ENCODE results near the gene MUC15. TPM values are rescaled to one million over a fixed set of nuclear protein-coding genes. Genes with fewer than 3 reads are reported as not detected.

The MUC15 gene
- total RNA-seq, 1 experiment from 2014 or later = 0.32 TPM

DNA sequence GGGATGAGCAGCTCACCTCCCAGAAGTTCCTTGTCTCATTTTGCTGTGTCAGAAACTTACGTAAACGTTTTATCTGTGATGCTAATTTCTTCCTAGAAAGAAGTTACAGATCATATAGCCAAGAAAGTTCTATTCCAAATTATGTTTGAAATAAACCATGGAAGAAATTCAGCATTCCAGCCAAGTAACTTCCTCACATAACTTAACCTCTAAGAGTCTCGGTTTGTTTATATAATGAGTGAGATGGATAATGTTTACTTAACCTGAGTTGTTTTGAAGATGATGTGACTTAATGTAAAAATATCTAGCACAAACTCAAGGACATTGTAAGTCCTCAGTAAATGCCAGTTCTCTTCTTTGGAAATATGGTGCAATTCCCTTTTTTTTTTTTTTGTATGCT, 8.9 kb upstream of the MUC15 start:
- DNase-seq (ENCODE audit: low read depth, low spot score) = no peak
- in situ Hi-C loops (cut with HindIII; ENCODE audit: low pct_unique_long_range_greater_than_20kb, low sequenced_read_pairs) = no loop called here

DNA sequence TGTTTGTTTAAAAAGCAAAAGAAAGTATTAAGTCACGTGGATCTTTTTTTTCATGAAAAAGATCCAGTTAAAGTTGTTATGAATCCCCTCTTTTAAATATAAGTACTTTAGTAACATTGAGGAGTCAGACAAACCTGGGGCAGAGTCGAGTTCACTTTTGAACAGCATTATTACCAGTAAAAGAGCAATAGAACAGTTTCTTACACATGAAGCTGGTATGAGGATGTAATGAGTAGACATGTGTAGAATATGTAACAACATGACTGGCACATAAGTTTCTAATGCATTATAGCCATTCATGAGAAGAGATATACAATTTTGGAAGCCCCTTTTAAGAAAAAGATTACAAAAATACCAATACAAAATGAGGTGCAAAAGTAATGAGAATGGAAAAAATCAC, 7.6 kb upstream of the MUC15 start:
- no peak for DNase-seq (ENCODE audit: low read depth, low spot score)
- in situ Hi-C loops (cut with HindIII; ENCODE audit: low pct_unique_long_range_greater_than_20kb, low sequenced_read_pairs) = no loop called here

DNA sequence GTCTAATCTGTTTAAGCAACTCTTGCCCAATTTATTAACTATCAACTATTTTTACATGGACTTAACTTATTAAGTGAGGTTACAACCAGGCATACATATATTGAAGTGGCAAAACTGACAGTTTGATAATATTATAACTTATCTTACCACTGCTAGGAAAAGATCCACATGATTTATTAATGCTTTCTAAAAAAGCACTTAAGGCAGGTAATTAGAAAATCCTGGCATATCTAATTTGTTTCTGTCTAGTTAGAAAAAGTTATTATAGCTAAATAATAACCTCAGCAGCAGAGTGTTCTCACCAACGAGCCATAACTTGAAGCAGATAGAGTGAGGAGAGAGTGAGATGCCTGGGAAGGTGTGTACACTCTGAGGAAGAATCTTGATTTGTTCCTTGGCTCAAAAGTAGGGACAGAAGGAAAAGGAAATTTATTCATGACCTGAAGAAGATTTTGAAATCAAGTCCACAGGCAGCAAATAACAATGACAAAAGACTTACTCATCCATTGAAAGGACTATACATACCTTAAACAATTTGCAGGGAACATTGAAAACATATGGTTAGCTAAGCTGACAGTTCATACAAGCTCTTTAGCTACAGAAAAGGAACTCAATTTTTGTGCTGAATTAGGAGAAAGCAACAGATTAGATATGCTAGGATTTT, 7.1 kb upstream of the MUC15 start:
- in situ Hi-C loops (cut with HindIII; ENCODE audit: low pct_unique_long_range_greater_than_20kb, low sequenced_read_pairs) = no loop called here
- DNase-seq (ENCODE audit: low read depth, low spot score) = no peak

DNA sequence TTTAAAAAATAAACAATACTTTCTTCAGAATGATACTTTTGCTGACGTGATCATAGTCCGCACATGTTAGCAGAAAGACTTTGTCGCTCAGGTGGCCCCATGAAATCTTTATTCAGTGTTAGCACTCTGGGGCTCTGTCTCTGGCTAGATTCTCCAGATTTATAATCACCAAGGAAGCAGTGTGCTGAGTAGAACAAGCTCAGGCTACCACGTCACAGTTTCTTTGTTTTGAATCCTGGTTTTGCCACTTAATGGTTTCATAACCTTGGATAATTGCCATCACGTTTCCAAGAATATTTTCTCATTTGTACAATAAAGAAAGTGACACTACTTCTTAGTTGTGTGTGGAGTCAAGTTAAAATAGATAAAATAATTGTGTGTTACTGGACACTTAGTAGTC, 3.9 kb upstream of the MUC15 start:
- DNase-seq (ENCODE audit: low read depth, low spot score) = no peak
- in situ Hi-C loops (cut with HindIII; ENCODE audit: low pct_unique_long_range_greater_than_20kb, low sequenced_read_pairs) = no loop called here

DNA sequence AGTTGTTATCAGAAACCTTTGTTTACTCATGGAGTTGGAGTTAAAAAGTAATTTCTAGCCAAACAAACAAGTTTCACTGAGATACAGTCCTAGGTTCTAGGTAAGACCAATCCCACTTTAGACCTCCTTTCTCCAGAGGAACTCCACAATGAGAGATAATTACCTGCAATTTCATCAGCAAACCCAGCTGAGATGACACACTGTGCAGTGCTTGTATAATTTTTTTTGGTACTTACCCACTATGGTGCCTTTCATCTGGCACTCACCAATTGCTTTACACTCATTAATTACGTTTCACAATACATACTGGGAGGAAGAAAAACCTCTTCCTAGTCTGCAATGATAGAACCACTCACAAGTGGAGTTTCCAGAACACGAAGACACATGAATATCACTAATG, 1.8 kb upstream of the MUC15 start:
- in situ Hi-C loops (cut with HindIII; ENCODE audit: low pct_unique_long_range_greater_than_20kb, low sequenced_read_pairs) = no loop called here
- DNase-seq (ENCODE audit: low read depth, low spot score) = no peak

DNA sequence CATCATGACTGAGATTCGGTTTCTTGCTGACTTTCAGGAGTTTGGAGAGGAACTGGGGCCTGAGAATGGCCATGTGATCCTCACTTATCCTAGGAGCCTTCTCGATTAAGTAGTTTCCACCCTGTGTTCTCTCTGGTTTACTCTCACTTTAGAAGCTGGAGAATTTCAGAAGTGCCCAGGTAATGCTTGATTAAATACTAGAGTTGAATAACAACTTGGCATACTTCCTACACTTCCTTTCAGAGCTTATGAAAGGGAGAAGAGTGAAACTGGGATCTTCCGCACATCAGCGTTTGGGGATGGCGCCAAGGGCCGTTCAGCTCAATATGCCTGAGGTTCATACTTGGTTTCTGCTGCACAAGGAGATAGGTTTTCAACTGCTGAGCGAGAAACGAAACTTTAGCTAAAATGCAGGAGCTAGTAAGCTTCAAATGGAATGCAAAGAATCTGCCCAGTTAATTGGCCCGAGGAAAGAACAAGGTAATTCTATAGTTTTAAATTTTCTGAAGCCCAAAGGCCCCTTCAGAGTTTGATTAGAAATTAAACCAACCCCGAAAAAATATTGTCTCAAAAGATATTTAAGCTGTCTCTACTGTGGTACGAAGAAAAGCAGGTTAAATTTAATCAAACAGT, 823 bp upstream of the MUC15 start:
- in situ Hi-C loops (cut with HindIII; ENCODE audit: low pct_unique_long_range_greater_than_20kb, low sequenced_read_pairs) = no loop called here
- DNase-seq (ENCODE audit: low read depth, low spot score) = no peak

DNA sequence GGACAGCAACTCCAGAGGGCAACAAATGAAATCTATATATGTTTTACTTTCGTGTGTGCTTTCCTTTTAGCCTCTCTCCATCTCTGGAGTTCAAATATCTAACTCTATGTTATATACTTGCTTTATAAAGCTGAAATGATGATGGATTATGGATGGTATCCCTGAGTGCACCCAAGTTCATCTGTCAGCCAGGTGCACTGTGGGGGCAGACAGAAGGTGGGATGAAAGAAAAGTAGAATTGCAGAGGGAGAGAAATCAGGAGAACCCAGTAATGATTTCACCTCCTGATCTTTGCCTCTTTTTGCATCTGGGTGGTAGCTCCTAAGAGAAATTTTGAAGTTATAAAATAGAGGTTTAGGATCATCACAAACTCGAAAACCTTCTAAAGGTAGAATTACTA, 2.4 kb downstream of the MUC15 start:
- in situ Hi-C loops (cut with HindIII; ENCODE audit: low pct_unique_long_range_greater_than_20kb, low sequenced_read_pairs) = no loop called here
- DNase-seq (ENCODE audit: low read depth, low spot score) = no peak

DNA sequence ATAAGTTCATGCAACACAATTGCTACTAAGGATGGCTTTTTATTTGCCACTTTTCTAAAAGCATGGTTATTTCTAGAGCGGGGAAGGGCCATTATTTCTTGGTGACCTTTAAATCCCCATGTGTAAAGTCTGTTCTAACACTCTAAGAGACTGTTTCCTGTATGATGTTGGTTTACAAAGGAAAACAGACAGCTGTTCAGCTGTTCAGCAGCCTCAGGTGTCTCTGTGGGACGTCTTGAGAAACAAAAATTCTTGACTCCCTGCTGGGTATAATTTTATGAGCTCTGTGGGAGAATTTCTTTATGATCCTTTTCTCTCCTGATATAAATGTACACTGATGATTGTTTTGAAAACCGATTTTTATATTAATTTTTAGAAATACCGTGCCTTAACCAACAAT, 13.9 kb downstream of the MUC15 start:
- in situ Hi-C loops (cut with HindIII; ENCODE audit: low pct_unique_long_range_greater_than_20kb, low sequenced_read_pairs) = no loop called here

DNA sequence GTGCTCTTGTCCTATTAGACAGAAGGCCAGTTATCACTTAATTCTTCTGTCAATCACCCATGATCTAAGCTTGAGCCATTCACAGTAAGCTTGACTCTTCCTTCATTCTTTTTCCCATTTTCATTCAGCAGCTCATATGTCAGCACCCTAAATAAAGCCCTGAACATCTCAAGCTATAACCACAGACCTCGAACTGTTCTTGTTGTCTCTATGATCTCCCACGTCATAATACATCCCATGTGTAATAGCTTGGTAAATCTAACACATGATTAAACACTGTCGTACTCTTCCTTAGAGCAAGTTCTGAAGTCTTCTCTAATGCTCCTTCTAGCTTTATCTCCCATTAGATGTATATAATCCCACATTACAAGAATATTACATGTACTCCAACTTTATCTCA, 14.4 kb downstream of the MUC15 start:
- in situ Hi-C loops (cut with HindIII; ENCODE audit: low pct_unique_long_range_greater_than_20kb, low sequenced_read_pairs) = no loop called here
- DNase-seq (ENCODE audit: low read depth, low spot score) = peak; percentile 47

More for the DNA sequence above, 13.9 kb downstream of the MUC15 start:
- DNase-seq (ENCODE audit: low read depth, low spot score) = peak; percentile 36

DNA sequence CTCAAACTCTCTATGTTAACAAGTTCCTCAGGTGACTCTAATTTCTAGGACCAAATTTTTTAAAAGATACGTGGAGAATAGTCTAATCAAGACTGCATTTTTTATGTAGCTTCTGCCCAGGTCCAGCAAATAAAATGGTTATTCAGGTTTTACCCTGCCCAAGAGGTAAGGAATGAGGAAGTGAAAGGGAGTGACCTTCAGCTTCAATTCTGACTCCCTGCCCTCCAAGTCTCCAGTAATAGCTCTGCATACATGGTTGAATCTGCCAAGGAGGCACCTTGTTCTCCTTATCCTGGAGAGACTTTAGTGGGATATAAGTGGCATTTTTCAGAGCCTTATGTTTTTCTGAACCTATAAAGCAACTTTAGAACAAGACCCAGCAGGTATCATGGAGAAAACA, 15.5 kb downstream of the MUC15 start:
- DNase-seq (ENCODE audit: low read depth, low spot score) = no peak
- in situ Hi-C loops (cut with HindIII; ENCODE audit: low pct_unique_long_range_greater_than_20kb, low sequenced_read_pairs) = no loop called here

DNA sequence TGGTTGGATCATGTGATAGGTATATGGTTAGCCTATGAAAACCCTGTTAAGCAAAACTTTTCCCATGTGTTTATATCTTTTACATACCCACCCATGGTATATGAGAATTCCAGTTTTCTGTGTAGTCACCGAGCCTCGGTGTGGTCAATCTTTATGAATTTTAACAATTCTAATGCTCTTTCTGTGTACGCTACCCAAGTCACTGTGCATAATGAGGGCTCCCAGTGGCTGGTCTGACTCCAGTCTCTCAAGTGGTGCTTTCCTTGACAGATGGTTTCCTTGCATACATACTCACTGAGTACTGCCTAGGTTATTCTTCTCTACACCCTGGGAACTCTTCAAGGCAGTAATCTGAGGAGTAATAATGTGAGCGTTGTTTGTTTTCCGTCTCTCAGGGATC, 17.6 kb downstream of the MUC15 start:
- in situ Hi-C loops (cut with HindIII; ENCODE audit: low pct_unique_long_range_greater_than_20kb, low sequenced_read_pairs) = no loop called here
- no peak for DNase-seq (ENCODE audit: low read depth, low spot score)

DNA sequence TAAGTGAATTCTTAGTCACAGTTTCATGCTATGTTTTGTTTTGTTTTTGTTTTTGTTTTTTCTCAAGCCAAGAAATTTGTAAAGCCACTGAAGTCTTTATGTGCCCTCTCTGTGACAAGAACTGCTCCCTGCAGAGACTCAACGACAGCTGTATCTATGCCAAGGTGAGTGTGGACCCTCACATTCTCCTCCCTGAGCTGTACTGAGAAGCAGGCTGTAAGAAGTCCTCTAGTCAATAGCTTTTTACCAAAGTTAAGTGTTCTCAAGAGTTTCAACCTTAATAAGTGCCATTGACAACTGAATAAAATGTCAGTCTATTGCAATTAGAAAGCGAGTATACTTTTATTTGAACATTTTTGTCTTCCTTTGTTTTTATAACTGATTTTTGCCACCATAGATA, 18.9 kb downstream of the MUC15 start:
- DNase-seq (ENCODE audit: low read depth, low spot score) = no peak
- in situ Hi-C loops (cut with HindIII; ENCODE audit: low pct_unique_long_range_greater_than_20kb, low sequenced_read_pairs) = no loop called here

DNA sequence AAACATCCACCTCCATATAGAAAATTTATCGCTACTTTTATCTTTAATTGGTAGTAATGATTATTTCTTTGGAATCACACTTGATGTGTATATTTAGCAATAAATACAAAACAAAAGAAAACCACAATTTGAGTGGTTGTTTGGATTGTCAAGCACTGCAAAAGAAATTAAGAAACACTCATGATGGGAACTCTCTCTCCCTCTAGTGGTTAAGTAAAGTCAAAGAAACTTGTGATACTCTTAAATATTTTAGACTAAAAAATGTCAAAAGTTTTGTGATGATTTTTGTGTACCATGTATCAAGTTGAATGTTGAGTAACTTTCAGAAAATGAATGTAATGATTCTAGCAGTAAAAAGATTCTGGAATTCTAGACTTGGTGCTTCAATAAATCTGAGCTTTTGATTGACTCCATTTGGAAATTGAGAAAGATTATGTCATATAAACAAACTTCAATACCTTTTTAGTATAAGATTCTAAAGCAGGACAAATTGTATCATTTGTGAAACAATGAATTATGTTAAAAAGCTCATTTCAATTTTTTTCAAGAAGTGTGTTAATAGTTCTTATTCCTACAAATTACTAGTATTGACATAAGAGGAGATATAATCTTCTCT, 20.8 kb downstream of the MUC15 start:
- in situ Hi-C loops (cut with HindIII; ENCODE audit: low pct_unique_long_range_greater_than_20kb, low sequenced_read_pairs) = no loop called here
- peak; percentile 48 for DNase-seq (ENCODE audit: low read depth, low spot score)

DNA sequence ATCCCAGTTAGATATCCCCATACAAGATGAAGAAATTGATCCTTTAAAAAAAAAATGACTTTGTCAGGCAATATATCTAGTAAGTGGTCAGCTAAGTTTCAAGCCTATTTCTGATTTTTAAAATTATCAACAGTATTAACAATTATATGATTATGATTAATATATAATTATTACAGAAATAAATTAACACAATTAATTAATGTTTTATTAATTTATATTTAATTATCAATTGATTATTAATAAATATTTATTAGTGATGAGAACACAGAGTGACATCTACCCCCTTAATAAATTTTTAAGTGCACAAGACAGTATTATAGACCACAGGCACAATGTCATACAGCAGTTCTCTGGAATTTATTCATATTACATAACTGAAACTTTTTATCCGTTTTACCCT, 22.0 kb downstream of the MUC15 start:
- DNase-seq (ENCODE audit: low read depth, low spot score) = no peak
- in situ Hi-C loops (cut with HindIII; ENCODE audit: low pct_unique_long_range_greater_than_20kb, low sequenced_read_pairs) = no loop called here

DNA sequence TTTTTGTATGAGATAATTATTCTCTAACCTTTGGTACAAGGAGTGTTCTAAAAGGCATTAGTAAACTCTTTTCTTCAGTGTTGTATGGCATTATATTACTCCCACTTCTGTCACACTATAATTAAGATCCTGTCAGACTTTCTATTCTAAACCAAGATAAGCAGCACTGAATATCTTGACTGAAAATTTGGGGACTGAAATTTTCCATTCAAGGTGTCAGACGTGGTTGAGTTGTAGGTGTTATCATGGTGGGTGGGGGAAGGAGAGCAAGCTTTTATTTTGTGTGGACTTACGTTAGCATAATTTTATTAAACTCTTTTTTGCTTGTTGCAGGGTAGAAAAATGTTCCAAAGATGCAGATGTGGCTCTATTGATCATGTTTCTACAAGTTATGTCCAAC, 22.9 kb downstream of the MUC15 start:
- in situ Hi-C loops (cut with HindIII; ENCODE audit: low pct_unique_long_range_greater_than_20kb, low sequenced_read_pairs) = no loop called here
- DNase-seq (ENCODE audit: low read depth, low spot score) = no peak

DNA sequence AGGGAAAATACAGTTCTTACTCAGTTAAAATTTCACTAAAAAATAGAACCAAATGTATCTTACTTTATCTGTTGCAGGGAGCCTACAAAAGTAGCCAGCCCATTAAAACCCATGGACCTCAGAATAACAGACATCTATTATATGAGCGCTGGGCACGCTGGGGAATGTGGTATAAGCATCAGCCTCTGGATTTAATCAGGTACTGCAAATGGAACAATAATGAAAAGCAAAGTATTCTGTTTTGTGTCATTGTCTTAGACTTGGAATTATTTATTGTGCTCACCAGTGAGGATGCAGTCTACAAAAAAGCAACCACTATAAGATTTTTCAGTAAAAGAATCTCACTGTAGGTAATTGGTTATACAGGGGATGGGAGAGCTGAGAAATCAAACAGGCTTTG, 30.2 kb downstream of the MUC15 start:
- no peak for DNase-seq (ENCODE audit: low read depth, low spot score)
- in situ Hi-C loops (cut with HindIII; ENCODE audit: low pct_unique_long_range_greater_than_20kb, low sequenced_read_pairs) = no loop called here

DNA sequence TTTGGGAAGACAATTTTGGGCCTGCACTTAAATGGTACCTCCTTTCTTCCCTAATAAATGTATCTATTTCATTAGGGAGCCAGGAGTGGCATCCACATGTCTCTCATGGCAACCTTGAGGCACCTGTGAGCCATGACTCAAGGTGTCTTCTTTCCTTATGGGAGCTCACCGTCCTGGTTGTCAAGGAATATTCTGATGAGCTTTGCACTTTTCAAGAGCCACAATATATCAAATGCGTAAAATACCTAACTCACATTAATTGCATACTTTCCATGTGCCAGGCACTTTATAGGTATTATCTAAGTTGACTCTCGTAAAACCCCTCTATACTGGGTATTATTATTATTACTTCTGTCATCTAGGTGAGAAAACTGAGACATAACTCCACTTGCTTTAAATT, 32.5 kb downstream of the MUC15 start:
- in situ Hi-C loops (cut with HindIII; ENCODE audit: low pct_unique_long_range_greater_than_20kb, low sequenced_read_pairs) = no loop called here
- DNase-seq (ENCODE audit: low read depth, low spot score) = no peak

DNA sequence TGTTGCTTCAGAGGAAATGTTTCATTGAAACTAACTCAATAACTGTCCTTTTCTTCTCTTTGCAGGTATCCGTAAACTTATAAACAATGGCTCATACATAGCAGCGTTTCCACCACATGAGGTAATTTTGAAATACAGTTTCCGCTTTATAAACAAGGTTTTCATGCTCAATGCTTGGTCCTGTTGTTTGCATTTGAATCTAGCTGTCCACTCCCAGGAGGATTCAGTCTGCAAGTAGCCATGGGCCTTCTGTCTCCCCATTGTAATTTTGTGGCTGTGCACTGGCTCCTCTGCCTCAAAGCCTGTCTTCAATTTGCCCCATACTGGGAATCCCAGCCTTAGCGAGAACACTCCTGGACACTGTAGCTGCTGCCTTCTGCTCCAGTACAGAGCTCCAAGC, 34.7 kb downstream of the MUC15 start:
- DNase-seq (ENCODE audit: low read depth, low spot score) = peak; percentile 91
- in situ Hi-C loops (cut with HindIII; ENCODE audit: low pct_unique_long_range_greater_than_20kb, low sequenced_read_pairs) = no loop called here

DNA sequence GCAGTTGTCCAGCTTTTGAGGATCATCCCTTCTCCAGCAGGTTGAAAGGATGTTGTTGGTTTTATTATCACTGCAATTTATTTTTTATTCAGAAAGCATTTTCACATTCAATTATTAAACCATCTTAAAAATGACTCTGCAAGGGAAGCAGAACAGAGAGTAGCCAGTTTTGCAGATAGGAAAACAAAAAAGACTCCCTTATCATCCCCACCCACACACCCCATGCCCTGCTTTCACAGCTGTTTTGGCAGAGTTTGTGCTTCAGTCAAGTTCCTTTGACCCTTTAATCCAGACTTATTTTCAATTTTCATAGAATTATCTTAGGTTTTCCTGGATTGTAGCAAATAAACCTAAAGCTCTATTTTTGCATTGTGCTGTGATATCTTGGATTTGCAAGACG, 44.4 kb downstream of the MUC15 start:
- no peak for DNase-seq (ENCODE audit: low read depth, low spot score)
- in situ Hi-C loops (cut with HindIII; ENCODE audit: low pct_unique_long_range_greater_than_20kb, low sequenced_read_pairs) = no loop called here
